Endothelial cell (in vitro differentiated cells): ENCODE measurements around the gene PLPPR5. TPM values are rescaled to one million over a fixed set of nuclear protein-coding genes. Genes with fewer than 3 reads are reported as not detected.

ENCODE experiments used
- DNase-seq: peaks from one replicate; pipeline ENCODE4 v3.0.0; 2021; ENCODE audit warnings: low spot score
- H3K27ac Mint-ChIP-seq: one replicate; pipeline ENCODE4 v1.8.0; 2021; ENCODE audit warnings: mixed read lengths, inconsistent platforms; ENCODE audit not compliant: unreplicated experiment
- H3K27me3 Mint-ChIP-seq: one replicate; pipeline ENCODE4 v1.8.0; 2021; ENCODE audit warnings: mild to moderate bottlenecking, moderate library complexity, mixed read lengths, inconsistent platforms; ENCODE audit not compliant: unreplicated experiment
- H3K36me3 Mint-ChIP-seq: one replicate; pipeline ENCODE4 v1.8.0; 2021; ENCODE audit warnings: mild to moderate bottlenecking, low read depth, mixed read lengths, inconsistent platforms; ENCODE audit not compliant: unreplicated experiment
- H3K4me1 Mint-ChIP-seq: one replicate; pipeline ENCODE4 v1.8.0; 2021; ENCODE audit warnings: mild to moderate bottlenecking, mixed read lengths, inconsistent platforms; ENCODE audit not compliant: unreplicated experiment
- H3K4me3 Mint-ChIP-seq: one replicate; pipeline ENCODE4 v1.8.0; 2021; ENCODE audit warnings: mild to moderate bottlenecking, mixed read lengths, inconsistent platforms; ENCODE audit not compliant: unreplicated experiment
- H3K9me3 Mint-ChIP-seq: one replicate; pipeline ENCODE4 v1.8.0; 2021; ENCODE audit warnings: mixed read lengths, inconsistent platforms; ENCODE audit not compliant: unreplicated experiment
- total RNA-seq: library from RNA; stranded (reverse); fragmentation: NEBNext Ultra II Directional; extraction: Animal tissue kit (Norgen Biotek cat#: 25700); gene quantifications from one replicate; pipeline ENCODE4 v1.2.1, GENCODE V29; 2021; ENCODE audit not compliant: unreplicated experiment
- TF ChIP-seq, protein P1 (sequence below): fragments of 200-600 bp; sonication (generic); IDR thresholded peaks from one replicate; pipeline ENCODE4 v1.5.0; 2021; ENCODE audit warnings: antibody characterized with exemption; ENCODE audit not compliant: unreplicated experiment

Gene PLPPR5
- total RNA-seq, 1 donor from 2014 or later = 1.1 TPM

- Mint-ChIP-seq H3K27ac (no peak overlapping the region), H3K4me3 (no peak overlapping the region), H3K4me1 (peaks cover 3% of the 10 kb centered on the region), H3K36me3 (no peaks in the 10 kb centered on the region), H3K9me3 (no peaks in the 10 kb centered on the region), H3K27me3 (no peaks in the 10 kb centered on the region)
- TF ChIP-seq, protein P1, sequence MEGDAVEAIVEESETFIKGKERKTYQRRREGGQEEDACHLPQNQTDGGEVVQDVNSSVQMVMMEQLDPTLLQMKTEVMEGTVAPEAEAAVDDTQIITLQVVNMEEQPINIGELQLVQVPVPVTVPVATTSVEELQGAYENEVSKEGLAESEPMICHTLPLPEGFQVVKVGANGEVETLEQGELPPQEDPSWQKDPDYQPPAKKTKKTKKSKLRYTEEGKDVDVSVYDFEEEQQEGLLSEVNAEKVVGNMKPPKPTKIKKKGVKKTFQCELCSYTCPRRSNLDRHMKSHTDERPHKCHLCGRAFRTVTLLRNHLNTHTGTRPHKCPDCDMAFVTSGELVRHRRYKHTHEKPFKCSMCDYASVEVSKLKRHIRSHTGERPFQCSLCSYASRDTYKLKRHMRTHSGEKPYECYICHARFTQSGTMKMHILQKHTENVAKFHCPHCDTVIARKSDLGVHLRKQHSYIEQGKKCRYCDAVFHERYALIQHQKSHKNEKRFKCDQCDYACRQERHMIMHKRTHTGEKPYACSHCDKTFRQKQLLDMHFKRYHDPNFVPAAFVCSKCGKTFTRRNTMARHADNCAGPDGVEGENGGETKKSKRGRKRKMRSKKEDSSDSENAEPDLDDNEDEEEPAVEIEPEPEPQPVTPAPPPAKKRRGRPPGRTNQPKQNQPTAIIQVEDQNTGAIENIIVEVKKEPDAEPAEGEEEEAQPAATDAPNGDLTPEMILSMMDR = no peak
- DNase-seq = no peak
Observed at GRCh38 chr1:99017655-99018054, 13.0 kb upstream of the PLPPR5 start.

GRCh38 chr1:99010679-99011078, 6.0 kb upstream of the PLPPR5 start:
- Mint-ChIP-seq H3K9me3 (no peaks in the 10 kb centered on the region), H3K4me3 (no peak overlapping the region), H3K4me1 (peaks cover 4% of the 10 kb centered on the region), H3K36me3 (no peaks in the 10 kb centered on the region), H3K27me3 (peaks cover 2% of the 10 kb centered on the region), H3K27ac (no peak overlapping the region)
- TF ChIP-seq, protein P1 = no peak
- no peak for DNase-seq

DNA sequence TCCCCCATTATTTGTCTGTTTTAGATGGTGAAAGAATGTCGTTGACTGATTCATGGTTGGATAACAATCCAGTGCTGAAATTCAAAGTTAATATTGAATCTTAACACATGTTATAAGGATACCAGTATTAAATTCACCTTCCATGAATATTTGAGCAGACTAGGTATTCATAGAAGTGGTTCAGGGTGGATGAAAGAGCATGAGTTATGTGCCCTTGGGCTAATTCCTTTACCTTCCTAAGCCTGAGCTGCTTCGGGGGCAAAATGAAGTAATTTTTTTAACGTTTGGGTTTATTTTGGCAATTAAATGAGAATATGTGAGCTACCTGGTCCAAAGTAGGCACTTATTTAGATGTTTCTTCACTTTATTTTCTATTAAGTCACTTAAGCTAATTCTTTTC, 2.7 kb upstream of the PLPPR5 start:
- TF ChIP-seq, protein P1 = no peak
- H3K4me3 Mint-ChIP-seq = no peak overlapping the region
- H3K36me3 Mint-ChIP-seq = no peaks in the 10 kb centered on the region
- H3K9me3 Mint-ChIP-seq = no peaks in the 10 kb centered on the region
- peaks cover 5% of the 10 kb centered on the region for H3K27me3 Mint-ChIP-seq
- peaks cover 7% of the 10 kb centered on the region for H3K4me1 Mint-ChIP-seq
- no peak for DNase-seq
- H3K27ac Mint-ChIP-seq = no peak overlapping the region

- peak; percentile 16 for DNase-seq
- no peaks in the 10 kb centered on the region for H3K9me3 Mint-ChIP-seq
- peak overlapping the region; percentile 64 for H3K4me3 Mint-ChIP-seq
- H3K27ac Mint-ChIP-seq = no peak overlapping the region
- no peaks in the 10 kb centered on the region for H3K36me3 Mint-ChIP-seq
- peaks cover 4% of the 10 kb centered on the region for H3K27me3 Mint-ChIP-seq
- TF ChIP-seq, protein P1 = no peak
- peaks cover 7% of the 10 kb centered on the region for H3K4me1 Mint-ChIP-seq
Observed at GRCh38 chr1:99005537-99005942, 879 bp upstream of the PLPPR5 start.

GRCh38 chr1:99004254-99004860, 304 bp downstream of the PLPPR5 start:
- H3K27me3 Mint-ChIP-seq = peaks cover 4% of the 10 kb centered on the region
- H3K4me1 Mint-ChIP-seq = peaks cover 3% of the 10 kb centered on the region
- no peaks in the 10 kb centered on the region for H3K9me3 Mint-ChIP-seq
- peak; percentile 38 for DNase-seq
- TF ChIP-seq, protein P1 = no peak
- H3K27ac Mint-ChIP-seq = no peak overlapping the region
- peak overlapping the region; percentile 80 for H3K4me3 Mint-ChIP-seq
- no peaks in the 10 kb centered on the region for H3K36me3 Mint-ChIP-seq
